AG04450 (cell line): ENCODE measurements around the gene SPAG16. TPM values are rescaled to one million over a fixed set of nuclear protein-coding genes. Genes with fewer than 3 reads are reported as not detected.

ENCODE experiments used
- CTCF ChIA-PET: fragments of 300-600, 350-600 bp; formaldehyde crosslinking; extraction: SDS; loops from one replicate; lab custom pipeline; 2022; ENCODE audit warnings: antibody characterized with exemption, inconsistent platforms; lab: Charles Lee
- POLR2A ChIA-PET: fragments of 350-600 bp; formaldehyde crosslinking; extraction: SDS; loops from one replicate; lab custom pipeline; 2021; ENCODE audit warnings: antibody characterized with exemption, inconsistent platforms; lab: Yijun Ruan, JAX
- DNase-seq: peaks from one replicate; pipeline ENCODE4 v3.0.0-alpha.2; 2011; ENCODE audit warnings: low read depth, low spot score
- H3K27ac ChIP-seq: one replicate; pipeline ENCODE4 v1.5.1; 2012; ENCODE audit warnings: low read depth, low read length, control low read depth
- H3K27me3 ChIP-seq: one replicate; pipeline ENCODE4 v1.6.0; 2012; ENCODE audit warnings: low read length; ENCODE audit not compliant: control insufficient read depth, insufficient read depth
- H3K4me3 ChIP-seq: 2 replicates; pipeline ENCODE4 v1.5.1; 2011; ENCODE audit warnings: mild to moderate bottlenecking, low read depth, low read length, control low read depth
- H3K9me3 ChIP-seq: 2 replicates; pipeline ENCODE4 v1.5.1; 2012; ENCODE audit warnings: low read length; ENCODE audit not compliant: control insufficient read depth, insufficient read depth
- CTCF ChIP-seq: IDR thresholded peaks from 2 replicates; pipeline ENCODE4 v1.5.1; 2011; ENCODE audit warnings: low read depth, low read length, control low read depth, inconsistent platforms
- polyA plus RNA-seq: library from polyadenylated mRNA; depleted of rRNA; stranded (reverse); fragments of >200 nt; gene quantifications from 2 replicates; pipeline ENCODE4 v1.2.3, GENCODE V29; 2011

SPAG16 gene
- polyA plus RNA-seq, 1 experiment: 28.1 TPM

- ChIA-PET POLR2A (no interaction called here), CTCF (no interaction called here)
- no peak overlapping the region for H3K4me3 ChIP-seq
- H3K27me3 ChIP-seq: no peaks in the 10 kb centered on the region
- H3K27ac ChIP-seq: no peak overlapping the region
- no peak for DNase-seq
- H3K9me3 ChIP-seq: peaks cover 10% of the 10 kb centered on the region
- no peak for TF ChIP-seq CTCF
Observed at GRCh38 chr2:213923543-213923942, 639.3 kb downstream of the SPAG16 start.

DNA sequence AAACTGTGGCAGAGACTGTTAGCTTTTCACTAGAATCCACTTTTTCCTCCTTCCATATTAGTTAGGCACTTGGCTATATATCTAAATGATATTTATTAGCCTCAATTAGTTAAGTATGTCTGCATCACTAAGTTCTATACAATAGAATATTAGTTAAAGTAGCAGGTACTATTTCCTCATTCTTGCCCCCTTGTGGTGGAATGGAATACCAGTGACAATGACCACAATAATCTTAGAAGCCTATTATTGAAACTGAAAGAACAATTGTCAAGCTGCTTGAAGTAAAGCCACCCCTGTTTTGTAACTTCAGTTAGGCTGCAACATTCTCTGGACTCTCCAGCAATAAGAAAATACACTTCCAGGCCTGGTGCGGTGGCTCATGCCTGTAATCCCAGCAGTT is 650.3 kb downstream of the SPAG16 start:
- CTCF ChIA-PET: interaction anchor here (0.6 to 1.1 kb wide), 3 partner anchors 9 to 683 kb away, joined by 3 to 4 read pairs (median 3); no protein-coding TSS in a partner anchor
- H3K27me3 ChIP-seq: no peaks in the 10 kb centered on the region
- POLR2A ChIA-PET: no interaction called here
- H3K27ac ChIP-seq: no peak overlapping the region
- H3K9me3 ChIP-seq: no peaks in the 10 kb centered on the region
- no peak for DNase-seq
- H3K4me3 ChIP-seq: no peak overlapping the region
- TF ChIP-seq CTCF: peak; percentile 44

DNA sequence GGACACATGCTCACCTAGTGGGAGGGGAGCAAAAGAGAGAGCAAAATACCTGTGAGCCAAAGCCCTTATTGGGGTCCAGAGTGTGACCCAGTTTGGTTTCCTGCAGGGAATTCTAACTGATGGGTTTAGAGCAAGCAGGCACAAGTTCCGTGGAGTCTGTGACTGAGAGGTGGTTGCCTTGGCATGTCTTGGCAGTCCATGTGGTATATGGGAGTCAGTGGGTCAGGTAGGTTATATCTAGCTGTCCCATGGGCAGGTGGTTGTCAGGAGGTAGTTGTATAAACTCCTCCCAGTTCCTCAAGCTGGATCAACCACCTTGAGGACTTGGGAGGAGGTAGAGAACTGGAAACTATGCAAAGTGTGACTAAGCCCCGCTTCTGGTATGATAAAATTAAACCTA is 673.8 kb downstream of the SPAG16 start:
- H3K4me3 ChIP-seq: no peak overlapping the region
- H3K27ac ChIP-seq: no peak overlapping the region
- no peak for DNase-seq
- no peaks in the 10 kb centered on the region for H3K9me3 ChIP-seq
- POLR2A ChIA-PET: no interaction called here
- TF ChIP-seq CTCF: no peak
- H3K27me3 ChIP-seq: no peaks in the 10 kb centered on the region
- CTCF ChIA-PET: no interaction called here

- POLR2A ChIA-PET: no interaction called here
- no peak for DNase-seq
- TF ChIP-seq CTCF: no peak
- Histone ChIP-seq H3K9me3 (no peaks in the 10 kb centered on the region), H3K4me3 (no peak overlapping the region), H3K27ac (no peak overlapping the region), H3K27me3 (no peaks in the 10 kb centered on the region)
- CTCF ChIA-PET: no interaction called here
Observed at GRCh38 chr2:213959589-213959988, 675.3 kb downstream of the SPAG16 start.

DNA sequence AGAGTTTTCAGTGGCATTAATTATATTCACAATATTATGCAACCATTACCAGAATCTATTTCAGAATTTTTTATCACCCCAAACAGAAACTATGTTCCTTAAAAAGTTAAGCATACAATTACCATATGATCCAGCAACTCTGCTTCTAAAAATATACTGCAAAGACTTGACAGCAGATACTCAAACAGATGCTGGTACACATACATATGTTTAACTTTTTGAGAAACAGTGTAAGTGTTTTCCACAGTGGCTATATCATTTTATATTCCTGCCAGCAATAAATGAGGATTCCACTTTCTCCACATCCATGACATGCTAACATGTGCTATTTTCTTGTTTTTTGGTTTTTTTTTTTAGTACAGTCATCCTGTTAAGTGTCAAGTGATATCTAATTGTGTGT is 687.3 kb downstream of the SPAG16 start:
- no peak overlapping the region for H3K27ac ChIP-seq
- H3K27me3 ChIP-seq: no peaks in the 10 kb centered on the region
- ChIA-PET POLR2A (no interaction called here), CTCF (no interaction called here)
- H3K9me3 ChIP-seq: no peaks in the 10 kb centered on the region
- DNase-seq: no peak
- TF ChIP-seq CTCF: no peak
- H3K4me3 ChIP-seq: no peak overlapping the region
